ENCODE results near the gene SLC20A1.

- TF ChIP-seq POLR2A (IDR thresholded peaks at IDR 0.05), result no peak
- TF ChIP-seq CTCF (IDR thresholded peaks at IDR 0.05), result no peak
Observed at GRCh38 chr2:112629224-112629623, 16.5 kb upstream of the SLC20A1 start.

Measured in uterus (tissue), 2 donors.